ENCODE data around the gene MKNK1.

DNA sequence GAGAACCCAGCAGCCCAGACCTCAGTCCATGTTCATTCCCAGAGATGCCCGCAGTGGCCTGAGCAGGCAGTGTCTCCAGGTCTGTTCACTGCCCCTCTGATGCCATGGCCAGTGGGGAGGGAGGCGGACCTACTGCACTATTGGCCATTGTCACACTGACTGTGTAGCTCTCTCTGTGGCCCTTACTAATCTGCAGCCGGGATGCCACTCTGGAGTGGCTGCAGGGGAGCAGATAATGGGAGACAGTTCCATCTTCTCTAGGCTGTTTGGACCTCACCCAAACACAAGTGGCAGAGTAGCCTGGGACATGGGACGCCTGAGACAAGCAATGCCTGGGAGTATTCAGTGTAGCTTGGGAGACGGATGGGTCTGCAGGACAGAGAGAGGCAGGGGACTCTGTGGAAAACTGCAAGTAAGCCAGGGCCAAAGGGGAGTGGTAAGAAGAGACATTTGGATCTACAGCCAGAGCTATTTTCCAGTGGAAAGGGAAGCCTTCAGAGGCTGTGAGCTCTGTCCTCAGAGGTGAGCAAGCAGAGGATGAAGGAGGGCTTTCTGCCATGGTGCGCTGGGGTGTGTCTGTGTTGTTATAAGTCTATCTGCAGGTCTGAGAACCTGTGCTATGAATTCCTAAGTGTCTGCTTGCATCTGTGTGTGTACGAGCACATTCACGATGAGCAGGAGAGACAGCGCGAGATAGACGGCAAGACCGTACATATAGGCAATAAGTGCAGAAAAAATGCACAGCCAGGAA is 87.7 kb downstream of the MKNK1 start:
- TF ChIP-seq, protein P1, sequence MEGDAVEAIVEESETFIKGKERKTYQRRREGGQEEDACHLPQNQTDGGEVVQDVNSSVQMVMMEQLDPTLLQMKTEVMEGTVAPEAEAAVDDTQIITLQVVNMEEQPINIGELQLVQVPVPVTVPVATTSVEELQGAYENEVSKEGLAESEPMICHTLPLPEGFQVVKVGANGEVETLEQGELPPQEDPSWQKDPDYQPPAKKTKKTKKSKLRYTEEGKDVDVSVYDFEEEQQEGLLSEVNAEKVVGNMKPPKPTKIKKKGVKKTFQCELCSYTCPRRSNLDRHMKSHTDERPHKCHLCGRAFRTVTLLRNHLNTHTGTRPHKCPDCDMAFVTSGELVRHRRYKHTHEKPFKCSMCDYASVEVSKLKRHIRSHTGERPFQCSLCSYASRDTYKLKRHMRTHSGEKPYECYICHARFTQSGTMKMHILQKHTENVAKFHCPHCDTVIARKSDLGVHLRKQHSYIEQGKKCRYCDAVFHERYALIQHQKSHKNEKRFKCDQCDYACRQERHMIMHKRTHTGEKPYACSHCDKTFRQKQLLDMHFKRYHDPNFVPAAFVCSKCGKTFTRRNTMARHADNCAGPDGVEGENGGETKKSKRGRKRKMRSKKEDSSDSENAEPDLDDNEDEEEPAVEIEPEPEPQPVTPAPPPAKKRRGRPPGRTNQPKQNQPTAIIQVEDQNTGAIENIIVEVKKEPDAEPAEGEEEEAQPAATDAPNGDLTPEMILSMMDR (IDR thresholded peaks at IDR 0.05; ENCODE audit: insufficient read depth, low read length, poor library complexity, severe bottlenecking) = no peak
- no peak for TF ChIP-seq EZH2phosphoT487 (conservative IDR thresholded peaks at IDR 0.05; ENCODE audit: low read length)
